KOPT-K1 (cell line): Measurements from ENCODE around the gene SHC3.

Source experiments
- H3K27ac ChIP-seq: fragments of 200-600 bp; sonication (generic); 2 replicates; pipeline ENCODE4 v1.5.1; 2016; ENCODE audit warnings: antibody characterized with exemption, mild to moderate bottlenecking, low read depth, low read length; ENCODE audit not compliant: poor library complexity, severe bottlenecking
- H3K36me3 ChIP-seq: fragments of 200-600 bp; sonication (generic); 2 replicates; pipeline ENCODE4 v1.5.1; 2017; ENCODE audit warnings: antibody characterized with exemption, mild to moderate bottlenecking, low read length, moderate library complexity; ENCODE audit not compliant: insufficient read depth
- H3K9me3 ChIP-seq: fragments of 200-600 bp; sonication (generic); 2 replicates; pipeline ENCODE4 v1.5.1; 2017; ENCODE audit warnings: antibody characterized with exemption, low read length, mild to moderate bottlenecking; ENCODE audit not compliant: insufficient read depth, poor library complexity, severe bottlenecking

SHC3 gene

DNA sequence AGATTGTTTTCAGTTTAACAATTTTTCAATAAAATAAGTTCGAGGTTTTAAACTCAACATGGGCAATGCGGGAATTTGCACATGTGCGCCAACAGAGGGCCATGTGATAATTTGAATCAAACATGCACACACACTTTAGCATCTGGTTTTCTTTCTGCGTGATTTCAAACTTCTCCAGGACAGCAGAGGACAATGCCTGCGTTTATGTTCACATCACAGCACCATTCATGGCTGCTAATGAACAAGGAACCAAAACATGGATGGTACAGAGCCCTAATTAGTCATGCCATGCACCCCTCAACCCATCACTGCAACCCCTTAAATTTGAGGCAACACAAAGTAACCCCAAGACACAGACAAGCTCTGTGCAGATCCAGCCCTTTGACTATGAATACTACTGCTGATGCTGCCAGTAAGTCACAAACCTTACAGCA is 2.8 kb downstream of the SHC3 start:
- Histone ChIP-seq H3K27ac (no peak overlapping the region), H3K9me3 (no peaks in the 10 kb centered on the region), H3K36me3 (no peaks in the 10 kb centered on the region)

DNA sequence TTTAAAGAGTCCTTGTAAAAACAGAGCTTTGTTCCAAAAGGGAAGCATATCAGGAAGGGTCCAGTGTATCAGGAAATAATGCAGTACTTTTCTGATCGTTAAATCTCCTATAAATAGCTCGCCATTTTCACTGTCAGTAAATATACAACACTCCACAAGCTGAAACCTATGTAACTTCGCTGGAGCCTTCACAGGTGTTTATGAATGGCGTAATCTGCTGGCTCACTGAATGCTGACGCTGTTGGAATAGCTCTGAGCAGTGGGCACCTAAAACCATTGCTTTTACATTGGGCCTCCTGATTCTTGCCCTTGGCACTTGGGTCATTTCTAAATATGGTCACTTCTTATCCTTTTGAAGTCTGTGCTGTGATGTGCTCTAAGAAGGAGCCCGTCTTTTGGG is 4.3 kb downstream of the SHC3 start:
- Histone ChIP-seq H3K27ac (no peak overlapping the region), H3K36me3 (no peaks in the 10 kb centered on the region), H3K9me3 (no peaks in the 10 kb centered on the region)

GRCh38 chr9:89173072-89173471 is 5.5 kb downstream of the SHC3 start:
- Histone ChIP-seq H3K27ac (no peak overlapping the region), H3K9me3 (no peaks in the 10 kb centered on the region), H3K36me3 (no peaks in the 10 kb centered on the region)

DNA sequence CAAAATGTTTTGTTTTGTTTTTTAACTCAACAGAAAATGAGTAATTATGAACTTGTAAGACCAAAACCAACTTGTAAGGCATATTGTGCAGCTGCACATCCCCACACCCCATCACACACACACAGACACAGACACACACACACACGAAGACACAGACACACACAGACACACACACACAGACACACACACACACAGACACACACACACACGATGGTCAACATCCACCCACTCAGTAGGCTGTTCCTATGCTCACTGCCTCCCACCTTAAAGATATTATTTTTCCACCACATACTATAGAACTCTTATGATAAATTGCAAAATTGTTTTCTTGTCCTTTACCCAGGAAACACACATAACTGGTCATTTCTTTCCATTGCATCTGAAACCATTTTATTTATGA is 6.2 kb downstream of the SHC3 start:
- no peak overlapping the region for H3K27ac ChIP-seq
- H3K36me3 ChIP-seq = no peaks in the 10 kb centered on the region
- no peaks in the 10 kb centered on the region for H3K9me3 ChIP-seq

GRCh38 chr9:89171693-89172092 is 6.9 kb downstream of the SHC3 start:
- Histone ChIP-seq H3K36me3 (no peaks in the 10 kb centered on the region), H3K27ac (no peak overlapping the region), H3K9me3 (no peaks in the 10 kb centered on the region)

- no peaks in the 10 kb centered on the region for H3K9me3 ChIP-seq
- no peak overlapping the region for H3K27ac ChIP-seq
- no peaks in the 10 kb centered on the region for H3K36me3 ChIP-seq
Observed at GRCh38 chr9:89171231-89171630, 7.4 kb downstream of the SHC3 start.

- Histone ChIP-seq H3K36me3 (no peaks in the 10 kb centered on the region), H3K9me3 (no peaks in the 10 kb centered on the region), H3K27ac (no peak overlapping the region)
Observed at GRCh38 chr9:89168901-89169813, 9.5 kb downstream of the SHC3 start.

DNA sequence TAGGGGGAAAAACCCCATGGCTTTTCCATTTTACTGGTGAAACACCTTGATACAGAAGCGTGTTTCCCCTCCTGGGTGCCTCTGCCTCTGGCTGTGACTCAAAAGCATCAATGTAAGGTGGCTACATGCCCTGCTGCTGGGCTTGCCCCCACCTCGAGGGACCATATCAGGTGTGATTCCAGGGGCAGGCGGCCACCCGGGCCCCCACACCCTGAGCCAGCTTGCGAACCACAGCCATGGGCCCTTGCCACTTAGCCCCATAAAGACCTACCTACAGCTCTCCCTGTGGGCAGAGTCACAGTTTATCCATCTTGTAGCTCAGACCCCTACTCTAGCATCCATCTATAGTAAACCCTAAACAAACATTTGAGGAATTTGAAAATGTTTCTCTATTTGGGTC is 10.8 kb downstream of the SHC3 start:
- no peak overlapping the region for H3K27ac ChIP-seq
- H3K36me3 ChIP-seq = no peaks in the 10 kb centered on the region
- H3K9me3 ChIP-seq = no peaks in the 10 kb centered on the region

GRCh38 chr9:89166852-89167251 is 11.8 kb downstream of the SHC3 start:
- no peaks in the 10 kb centered on the region for H3K9me3 ChIP-seq

DNA sequence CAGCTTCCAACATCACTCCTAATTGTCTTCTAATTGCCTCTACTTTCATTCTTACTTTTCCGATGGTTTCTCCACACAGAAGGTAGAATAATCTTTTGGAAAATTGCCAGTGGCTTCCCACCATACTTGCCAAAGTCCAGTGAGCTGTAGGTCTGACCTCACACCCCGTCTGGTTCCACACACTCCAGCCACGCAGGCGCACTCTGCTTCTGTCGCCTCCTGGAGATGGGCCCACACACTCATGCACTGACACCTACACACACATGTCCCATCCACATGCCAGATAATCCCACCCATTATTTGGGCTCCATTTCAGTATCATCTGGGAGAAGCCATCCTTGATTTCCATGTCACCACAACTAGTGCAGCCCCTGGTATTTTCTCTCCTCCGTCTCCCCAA is 12.7 kb downstream of the SHC3 start:
- Histone ChIP-seq H3K36me3 (no peaks in the 10 kb centered on the region), H3K9me3 (no peaks in the 10 kb centered on the region), H3K27ac (no peak overlapping the region)

More at GRCh38 chr9:89166852-89167251, 11.8 kb downstream of the SHC3 start:
- Histone ChIP-seq H3K36me3 (no peaks in the 10 kb centered on the region), H3K27ac (no peak overlapping the region)

GRCh38 chr9:89165341-89165740 is 13.3 kb downstream of the SHC3 start:
- no peak overlapping the region for H3K27ac ChIP-seq
- no peaks in the 10 kb centered on the region for H3K9me3 ChIP-seq

DNA sequence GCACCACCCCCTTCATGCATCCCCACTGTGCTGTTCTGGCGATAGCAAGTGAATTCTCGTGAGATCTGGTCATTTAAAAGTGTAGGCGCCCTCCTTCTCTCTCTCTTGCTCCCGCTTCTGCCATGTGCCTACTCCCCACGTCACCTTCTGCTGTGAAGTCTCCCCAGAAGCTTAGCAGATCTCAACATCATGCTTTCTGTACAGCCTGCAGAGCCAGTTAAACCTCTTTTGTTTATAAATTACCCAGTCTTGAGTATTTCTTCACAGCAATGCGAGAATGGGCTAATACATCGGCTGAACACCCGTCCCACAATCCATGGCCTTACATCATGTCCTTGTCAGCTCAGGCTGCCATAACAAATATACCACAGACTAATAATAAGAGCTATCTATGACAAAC is 17.4 kb downstream of the SHC3 start:
- Histone ChIP-seq H3K9me3 (no peaks in the 10 kb centered on the region), H3K27ac (no peak overlapping the region), H3K36me3 (no peaks in the 10 kb centered on the region)

More at GRCh38 chr9:89165341-89165740, 13.3 kb downstream of the SHC3 start:
- H3K36me3 ChIP-seq = no peaks in the 10 kb centered on the region

GRCh38 chr9:89160806-89161205 is 17.8 kb downstream of the SHC3 start:
- no peaks in the 10 kb centered on the region for H3K36me3 ChIP-seq
- no peaks in the 10 kb centered on the region for H3K9me3 ChIP-seq
- no peak overlapping the region for H3K27ac ChIP-seq

GRCh38 chr9:89154651-89155336 is 23.8 kb downstream of the SHC3 start:
- H3K9me3 ChIP-seq = no peaks in the 10 kb centered on the region
- no peak overlapping the region for H3K27ac ChIP-seq
- H3K36me3 ChIP-seq = no peaks in the 10 kb centered on the region

GRCh38 chr9:89154218-89154617 is 24.4 kb downstream of the SHC3 start:
- Histone ChIP-seq H3K9me3 (no peaks in the 10 kb centered on the region), H3K36me3 (no peaks in the 10 kb centered on the region), H3K27ac (no peak overlapping the region)
